ENCODE measurements around the gene CDT1.

Gene CDT1

DNA sequence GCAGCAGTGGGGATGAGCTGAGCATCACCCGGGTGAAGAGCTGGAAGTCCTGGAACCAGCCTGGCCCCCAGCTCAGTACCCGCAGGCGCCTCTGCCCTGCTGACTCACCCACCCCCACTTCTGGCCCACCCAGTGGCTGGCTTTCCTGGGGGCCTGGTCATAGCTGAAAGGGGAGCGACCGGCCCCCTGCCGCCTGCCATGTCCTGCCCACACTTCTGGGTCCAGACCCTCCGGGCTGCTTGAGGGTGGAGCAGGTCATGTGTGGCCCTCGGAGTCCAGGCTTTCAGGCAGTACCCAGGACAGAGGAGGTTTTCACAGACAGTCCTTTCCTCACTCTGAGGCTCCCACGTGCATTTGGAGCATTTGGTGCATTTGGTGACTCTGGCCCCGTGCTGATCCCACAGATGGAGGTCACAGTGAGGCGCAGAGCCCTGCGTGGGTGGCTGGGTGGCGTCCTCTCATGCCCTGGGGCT, 11.5 kb upstream of the CDT1 start:
- DNase-seq = no peak
- TF ChIP-seq, protein P1, sequence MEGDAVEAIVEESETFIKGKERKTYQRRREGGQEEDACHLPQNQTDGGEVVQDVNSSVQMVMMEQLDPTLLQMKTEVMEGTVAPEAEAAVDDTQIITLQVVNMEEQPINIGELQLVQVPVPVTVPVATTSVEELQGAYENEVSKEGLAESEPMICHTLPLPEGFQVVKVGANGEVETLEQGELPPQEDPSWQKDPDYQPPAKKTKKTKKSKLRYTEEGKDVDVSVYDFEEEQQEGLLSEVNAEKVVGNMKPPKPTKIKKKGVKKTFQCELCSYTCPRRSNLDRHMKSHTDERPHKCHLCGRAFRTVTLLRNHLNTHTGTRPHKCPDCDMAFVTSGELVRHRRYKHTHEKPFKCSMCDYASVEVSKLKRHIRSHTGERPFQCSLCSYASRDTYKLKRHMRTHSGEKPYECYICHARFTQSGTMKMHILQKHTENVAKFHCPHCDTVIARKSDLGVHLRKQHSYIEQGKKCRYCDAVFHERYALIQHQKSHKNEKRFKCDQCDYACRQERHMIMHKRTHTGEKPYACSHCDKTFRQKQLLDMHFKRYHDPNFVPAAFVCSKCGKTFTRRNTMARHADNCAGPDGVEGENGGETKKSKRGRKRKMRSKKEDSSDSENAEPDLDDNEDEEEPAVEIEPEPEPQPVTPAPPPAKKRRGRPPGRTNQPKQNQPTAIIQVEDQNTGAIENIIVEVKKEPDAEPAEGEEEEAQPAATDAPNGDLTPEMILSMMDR (IDR thresholded peaks at IDR 0.05) = no peak

DNA sequence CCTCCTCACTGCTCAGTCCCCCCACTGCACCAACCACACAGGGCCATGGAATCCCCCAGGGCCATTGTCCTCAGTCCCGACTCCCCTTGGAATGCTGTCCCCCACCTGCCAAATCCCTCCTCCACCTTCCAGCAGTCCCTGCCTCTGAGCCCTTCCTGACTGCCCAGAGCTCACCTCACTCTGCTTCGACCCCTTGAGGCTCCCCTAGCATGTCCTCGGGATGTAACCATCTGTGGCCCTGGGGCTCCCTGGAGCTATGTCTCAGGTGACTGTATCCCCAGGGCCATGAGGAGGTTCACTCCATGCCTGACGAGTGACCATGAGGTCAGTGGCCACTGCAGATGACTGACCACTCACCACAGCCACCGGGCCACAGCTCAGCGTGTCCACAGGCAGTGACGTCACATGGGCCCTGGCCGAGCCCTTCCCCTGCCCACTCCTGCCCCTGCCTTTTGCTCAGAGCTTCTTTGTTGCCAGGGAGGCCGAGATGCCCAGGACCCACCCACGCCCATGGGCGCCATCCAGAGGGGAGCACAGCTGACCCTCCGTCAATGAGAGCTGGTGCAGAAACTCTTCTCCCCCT, 10.8 kb upstream of the CDT1 start:
- no peak for DNase-seq
- intact Hi-C loops (cut with DNase I; ENCODE audit: low total_unique reads) = no loop called here
- no peaks in the 10 kb centered on the region for H3K9me3 ChIP-seq
- H3K36me3 ChIP-seq = no peaks in the 10 kb centered on the region
- peaks cover 0 to 50% of the 10 kb centered on the region in 2 donors for H3K27me3 ChIP-seq
- H3K27ac ChIP-seq = no peak overlapping the region
- peaks cover 0 to 3% (median 0%) of the 10 kb centered on the region in 4 donors for H3K4me1 ChIP-seq
- H3K4me3 ChIP-seq = no peak overlapping the region
- TF ChIP-seq, protein P1 (IDR thresholded peaks at IDR 0.05) = no peak

More for the DNA sequence above, 11.5 kb upstream of the CDT1 start:
- Histone ChIP-seq H3K4me1 (peaks cover 0 to 3% (median 0%) of the 10 kb centered on the region in 4 donors), H3K9me3 (no peaks in the 10 kb centered on the region), H3K4me3 (no peak overlapping the region), H3K27ac (no peak overlapping the region), H3K36me3 (no peaks in the 10 kb centered on the region), H3K27me3 (peaks cover 0 to 50% of the 10 kb centered on the region in 2 donors)
- intact Hi-C loops (cut with DNase I; ENCODE audit: low total_unique reads) = no loop called here

DNA sequence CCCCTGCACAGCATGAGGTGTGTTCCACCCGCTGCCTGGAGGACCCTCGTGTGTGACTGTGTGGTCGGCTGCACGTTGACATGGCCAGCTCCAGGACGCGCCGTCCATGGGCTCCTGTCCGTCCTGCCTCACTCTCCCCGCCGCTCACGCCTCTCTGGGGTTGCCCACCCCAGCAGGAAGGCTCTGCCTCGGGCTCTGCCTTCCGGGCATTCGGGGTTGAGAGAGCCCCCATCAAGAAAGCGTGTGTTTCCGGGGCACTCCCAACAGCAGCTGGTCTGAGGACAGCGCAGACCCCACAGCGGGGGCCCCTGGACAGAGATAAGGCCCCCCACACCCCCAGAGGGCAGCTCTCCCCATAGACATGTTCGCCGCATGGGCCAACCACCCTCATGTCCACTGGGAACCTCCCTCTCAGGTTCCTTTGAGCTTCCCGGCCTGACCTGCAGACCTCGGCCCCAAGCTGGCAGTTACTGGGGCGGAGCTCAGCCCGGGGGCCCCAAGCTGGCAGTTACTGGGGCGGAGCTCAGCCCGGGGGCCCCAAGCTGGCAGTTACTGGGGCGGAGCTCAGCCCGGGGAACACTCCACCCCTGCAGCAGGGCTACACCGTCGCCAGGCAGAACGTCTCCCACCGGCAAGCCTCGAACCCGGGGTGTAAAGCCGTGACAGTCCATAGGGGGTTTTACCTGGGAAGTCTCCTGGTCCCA, 10.2 kb upstream of the CDT1 start:
- Histone ChIP-seq H3K27me3 (peaks cover 0 to 50% of the 10 kb centered on the region in 2 donors), H3K4me1 (peaks cover 0 to 3% (median 0%) of the 10 kb centered on the region in 4 donors), H3K27ac (no peak overlapping the region), H3K36me3 (no peaks in the 10 kb centered on the region), H3K4me3 (no peak overlapping the region), H3K9me3 (no peaks in the 10 kb centered on the region)
- intact Hi-C loops (cut with DNase I; ENCODE audit: low total_unique reads) = no loop called here
- DNase-seq = no peak
- TF ChIP-seq, protein P1 (IDR thresholded peaks at IDR 0.05) = no peak

DNA sequence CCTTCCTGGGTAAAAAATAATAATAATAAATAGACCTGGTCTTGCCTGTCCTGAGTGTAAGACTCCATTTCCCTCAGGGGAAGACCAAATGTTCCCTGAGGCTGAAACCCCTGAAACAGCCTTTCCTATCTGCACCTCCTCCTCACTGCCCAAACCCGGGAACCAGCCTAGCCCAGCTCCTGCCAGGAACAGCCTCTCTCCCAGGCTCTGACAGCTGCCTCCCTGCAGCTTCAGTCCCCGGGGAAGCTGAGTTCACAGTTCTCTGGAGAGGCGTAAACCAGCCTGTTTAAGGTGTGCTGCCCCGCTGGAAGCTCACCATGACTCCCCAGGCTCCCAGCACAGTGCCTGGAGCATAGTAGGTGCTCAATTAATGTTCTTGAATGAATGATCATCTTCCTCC, 7.3 kb upstream of the CDT1 start:
- no peak for DNase-seq
- H3K4me3 ChIP-seq = no peak overlapping the region
- no peaks in the 10 kb centered on the region for H3K9me3 ChIP-seq
- TF ChIP-seq, protein P1 (IDR thresholded peaks at IDR 0.05) = no peak
- intact Hi-C loops (cut with DNase I; ENCODE audit: low total_unique reads) = no loop called here
- no peaks in the 10 kb centered on the region for H3K4me1 ChIP-seq
- no peaks in the 10 kb centered on the region for H3K36me3 ChIP-seq
- H3K27me3 ChIP-seq = peaks cover 0 to 40% of the 10 kb centered on the region in 2 donors
- no peak overlapping the region for H3K27ac ChIP-seq

DNA sequence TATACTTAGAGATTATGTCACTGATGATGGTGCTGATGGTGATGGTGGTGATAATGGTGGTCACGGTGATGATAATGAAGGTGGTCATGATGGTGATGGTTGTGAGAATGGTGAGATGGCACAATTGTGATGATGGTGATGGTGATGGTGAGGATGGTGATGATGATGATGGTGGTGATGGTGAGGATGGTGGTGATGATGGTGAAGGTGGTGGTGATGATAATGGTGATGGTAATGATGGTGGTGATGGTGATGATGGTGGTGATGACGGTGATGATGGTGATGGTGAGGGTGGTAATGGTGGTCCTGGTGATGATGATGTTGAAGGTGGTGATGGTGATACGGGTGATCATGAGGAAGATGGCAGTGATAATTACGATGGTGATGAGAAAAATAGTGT, 5.5 kb upstream of the CDT1 start:
- Histone ChIP-seq H3K9me3 (no peaks in the 10 kb centered on the region), H3K36me3 (no peaks in the 10 kb centered on the region), H3K27ac (no peak overlapping the region), H3K4me1 (peaks cover 0 to 11% (median 2%) of the 10 kb centered on the region in 4 donors), H3K27me3 (peaks cover 0 to 22% of the 10 kb centered on the region in 2 donors), H3K4me3 (no peak overlapping the region)
- intact Hi-C loops (cut with DNase I; ENCODE audit: low total_unique reads) = no loop called here
- no peak for DNase-seq
- TF ChIP-seq, protein P1 (IDR thresholded peaks at IDR 0.05) = no peak

Measured in tibial artery (tissue), 4 donors.